ENCODE data around the gene CD53. TPM values are rescaled to one million over a fixed set of nuclear protein-coding genes. Genes with fewer than 3 reads are reported as not detected.
"Not testable (repeated sequence)": the region's sequence is repeated elsewhere in the genome, so short reads cannot be mapped to it uniquely, and the experiment has no call there.

Gene CD53
- total RNA-seq, 2 experiments from 2014 or later, result 251 to 257 TPM

DNA sequence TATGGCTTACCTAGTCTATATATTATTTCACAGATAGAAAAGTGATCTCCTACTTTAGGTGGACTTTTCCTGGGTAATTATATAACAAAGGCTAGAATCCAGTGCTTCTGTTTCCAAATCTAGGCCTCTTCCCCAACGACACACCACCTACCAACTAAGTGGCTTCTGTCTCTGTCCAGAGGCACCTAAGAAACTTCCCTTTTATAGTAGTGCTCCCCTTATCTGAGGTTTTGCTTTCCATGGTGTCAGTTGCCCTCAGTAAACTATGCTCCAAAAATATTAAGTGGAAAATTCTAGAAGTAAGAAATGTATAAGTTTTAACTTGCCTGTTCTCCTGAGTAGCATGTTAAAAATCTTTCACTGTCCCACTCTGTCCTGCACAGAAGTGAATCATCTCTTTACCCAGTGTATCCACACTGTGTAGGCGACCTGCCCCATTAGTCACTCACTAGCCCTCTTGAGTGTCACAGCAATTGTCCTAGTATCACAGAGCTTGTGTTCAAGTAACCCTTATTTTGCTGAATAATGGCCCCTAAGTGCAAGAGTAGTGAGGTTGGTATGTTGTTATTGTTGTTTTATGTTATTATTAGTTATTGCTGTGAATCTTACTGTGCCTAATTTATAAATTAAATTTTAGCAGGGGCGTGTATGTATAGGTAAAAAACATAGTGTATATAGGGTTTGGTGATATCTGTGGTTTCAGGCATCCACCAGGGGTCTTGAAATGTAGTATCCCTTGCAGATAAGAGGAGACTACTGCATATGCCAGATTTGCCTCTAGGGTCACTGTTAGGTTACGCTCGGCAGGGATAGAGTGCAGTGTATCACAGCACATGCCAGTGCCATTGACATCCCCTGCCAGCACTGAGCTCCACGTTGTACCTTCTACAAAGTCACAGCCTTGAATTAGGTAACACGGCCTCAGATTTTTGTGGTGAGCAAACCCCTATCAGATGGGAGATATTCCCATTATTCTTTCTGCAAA lies 14.7 kb upstream of the CD53 start:
- Mint-ChIP-seq H3K4me1 (ENCODE audit: low read depth) (peaks cover 32% of the 10 kb centered on the region), H3K27me3 (no peaks in the 10 kb centered on the region), H3K9me3 (peaks cover 7% of the 10 kb centered on the region), H3K36me3 (ENCODE audit: low read depth) (peaks cover 4% of the 10 kb centered on the region), H3K4me3 (no peak overlapping the region), H3K27ac (no peak overlapping the region)
- TF ChIP-seq, protein P1, sequence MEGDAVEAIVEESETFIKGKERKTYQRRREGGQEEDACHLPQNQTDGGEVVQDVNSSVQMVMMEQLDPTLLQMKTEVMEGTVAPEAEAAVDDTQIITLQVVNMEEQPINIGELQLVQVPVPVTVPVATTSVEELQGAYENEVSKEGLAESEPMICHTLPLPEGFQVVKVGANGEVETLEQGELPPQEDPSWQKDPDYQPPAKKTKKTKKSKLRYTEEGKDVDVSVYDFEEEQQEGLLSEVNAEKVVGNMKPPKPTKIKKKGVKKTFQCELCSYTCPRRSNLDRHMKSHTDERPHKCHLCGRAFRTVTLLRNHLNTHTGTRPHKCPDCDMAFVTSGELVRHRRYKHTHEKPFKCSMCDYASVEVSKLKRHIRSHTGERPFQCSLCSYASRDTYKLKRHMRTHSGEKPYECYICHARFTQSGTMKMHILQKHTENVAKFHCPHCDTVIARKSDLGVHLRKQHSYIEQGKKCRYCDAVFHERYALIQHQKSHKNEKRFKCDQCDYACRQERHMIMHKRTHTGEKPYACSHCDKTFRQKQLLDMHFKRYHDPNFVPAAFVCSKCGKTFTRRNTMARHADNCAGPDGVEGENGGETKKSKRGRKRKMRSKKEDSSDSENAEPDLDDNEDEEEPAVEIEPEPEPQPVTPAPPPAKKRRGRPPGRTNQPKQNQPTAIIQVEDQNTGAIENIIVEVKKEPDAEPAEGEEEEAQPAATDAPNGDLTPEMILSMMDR (IDR thresholded peaks at IDR 0.05), result no peak
- peak; percentile 90 for ATAC-seq
- intact Hi-C loops (cut with micrococcal nuclease), result no loop called here
- CTCF ChIA-PET, result interaction anchor here (1.9 to 3.0 kb wide), 3 partner anchors 14 to 33 kb away, joined by 5 to 12 read pairs (median 7); partner anchors contain the start of gene CD53
- peak; percentile 35 for DNase-seq
- POLR2A ChIA-PET, result no interaction called here

DNA sequence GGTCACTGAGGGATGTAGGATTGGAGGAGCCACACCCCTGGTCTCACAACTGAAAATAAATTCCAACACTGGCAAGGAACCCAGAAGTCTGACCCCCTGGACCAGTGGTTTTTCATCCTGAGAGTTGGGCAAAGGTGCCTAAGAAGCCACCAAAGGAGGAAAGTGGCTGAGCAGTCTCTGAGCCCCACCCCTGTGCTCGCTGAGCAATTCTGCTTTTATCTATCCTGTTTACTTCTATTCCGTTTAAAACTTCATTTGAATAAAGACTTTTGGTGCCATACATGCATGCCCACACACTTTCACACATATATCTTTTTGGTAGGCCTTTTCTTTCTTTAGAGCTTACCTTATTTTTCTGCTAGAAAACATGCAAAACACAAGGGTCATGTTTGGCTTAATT lies 13.9 kb upstream of the CD53 start:
- Mint-ChIP-seq H3K9me3 (peaks cover 9% of the 10 kb centered on the region), H3K4me1 (ENCODE audit: low read depth) (peaks cover 37% of the 10 kb centered on the region), H3K27ac (no peak overlapping the region), H3K4me3 (no peak overlapping the region), H3K27me3 (no peaks in the 10 kb centered on the region), H3K36me3 (ENCODE audit: low read depth) (peaks cover 5% of the 10 kb centered on the region)
- POLR2A ChIA-PET, result no interaction called here
- CTCF ChIA-PET, result interaction anchor here (1.6 to 3.4 kb wide), 5 partner anchors 14 to 240 kb away, joined by 5 to 12 read pairs (median 7); partner anchors contain the start of gene CD53
- TF ChIP-seq, protein P1 (IDR thresholded peaks at IDR 0.05), result no peak
- ATAC-seq (no peak), DNase-seq (no peak)
- intact Hi-C loops (cut with micrococcal nuclease), result no loop called here

DNA sequence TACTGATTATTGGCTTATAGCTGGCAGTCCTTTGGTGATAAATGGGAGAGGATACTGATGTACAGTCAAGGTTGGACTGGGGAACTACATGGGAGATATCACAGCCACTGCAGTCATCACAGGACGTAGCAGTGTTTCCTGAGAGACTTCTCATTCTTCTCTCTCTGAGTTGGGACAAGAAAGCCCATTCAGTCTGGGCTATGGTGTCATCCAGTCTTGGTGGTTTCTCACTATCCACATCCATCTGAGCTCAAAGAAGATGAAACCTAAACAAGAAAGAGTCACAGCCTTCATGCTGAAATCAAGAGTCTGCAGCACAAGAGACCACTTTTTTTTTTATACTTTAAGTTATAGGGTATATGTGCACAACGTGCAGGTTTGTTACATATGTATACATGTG lies 12.8 kb upstream of the CD53 start:
- ChIA-PET CTCF (interaction anchor here (0.6 to 3.4 kb wide), 6 partner anchors 13 to 241 kb away, joined by 3 to 12 read pairs (median 6); partner anchors contain the start of gene CD53), POLR2A (interaction anchor here (1.6 kb wide), 1 partner anchor 12 kb away, joined by 15 read pairs; the partner anchor contains the start of gene CD53)
- H3K4me3 Mint-ChIP-seq, result no peak overlapping the region
- TF ChIP-seq, protein P1 (IDR thresholded peaks at IDR 0.05), result no peak
- H3K4me1 Mint-ChIP-seq (ENCODE audit: low read depth), result peaks cover 47% of the 10 kb centered on the region
- ATAC-seq (peak; percentile 64), DNase-seq (no peak)
- H3K27ac Mint-ChIP-seq, result no peak overlapping the region
- intact Hi-C loops (cut with micrococcal nuclease), result no loop called here
- peaks cover 16% of the 10 kb centered on the region for H3K36me3 Mint-ChIP-seq (ENCODE audit: low read depth)
- no peaks in the 10 kb centered on the region for H3K27me3 Mint-ChIP-seq
- H3K9me3 Mint-ChIP-seq, result peaks cover 20% of the 10 kb centered on the region

DNA sequence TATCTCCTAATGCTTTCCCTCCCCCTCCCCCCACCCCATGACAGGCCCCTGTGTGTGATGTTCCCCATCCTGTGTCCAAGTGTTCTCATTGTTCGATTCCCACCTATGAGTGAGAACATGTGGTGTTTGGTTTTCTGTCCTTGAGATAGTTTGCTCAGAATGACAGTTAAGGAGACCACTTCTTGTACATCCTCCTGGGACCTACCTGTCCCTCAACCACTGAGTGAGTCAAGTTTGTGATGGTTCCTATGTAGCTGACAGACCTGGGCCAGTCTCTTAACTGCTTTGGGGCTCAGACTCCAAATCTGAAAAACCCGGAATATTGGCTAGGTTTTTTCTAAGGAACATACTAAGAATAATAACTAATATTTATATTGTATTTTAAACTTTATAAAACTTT lies 12.3 kb upstream of the CD53 start:
- H3K27ac Mint-ChIP-seq; H3K27me3 Mint-ChIP-seq; H3K4me3 Mint-ChIP-seq; intact Hi-C loops (cut with micrococcal nuclease); DNase-seq: not testable (repeated sequence)
- Mint-ChIP-seq H3K4me1 (ENCODE audit: low read depth) (peaks cover 47% of the 10 kb centered on the region), H3K9me3 (peaks cover 25% of the 10 kb centered on the region), H3K36me3 (ENCODE audit: low read depth) (peaks cover 19% of the 10 kb centered on the region)
- ChIA-PET POLR2A (interaction anchor here (1.6 kb wide), 1 partner anchor 12 kb away, joined by 15 read pairs; the partner anchor contains the start of gene CD53), CTCF (interaction anchor here (0.7 to 3.4 kb wide), 8 partner anchors 10 to 241 kb away, joined by 3 to 12 read pairs (median 6); partner anchors contain the start of gene CD53)
- ATAC-seq, result peak; percentile 42

DNA sequence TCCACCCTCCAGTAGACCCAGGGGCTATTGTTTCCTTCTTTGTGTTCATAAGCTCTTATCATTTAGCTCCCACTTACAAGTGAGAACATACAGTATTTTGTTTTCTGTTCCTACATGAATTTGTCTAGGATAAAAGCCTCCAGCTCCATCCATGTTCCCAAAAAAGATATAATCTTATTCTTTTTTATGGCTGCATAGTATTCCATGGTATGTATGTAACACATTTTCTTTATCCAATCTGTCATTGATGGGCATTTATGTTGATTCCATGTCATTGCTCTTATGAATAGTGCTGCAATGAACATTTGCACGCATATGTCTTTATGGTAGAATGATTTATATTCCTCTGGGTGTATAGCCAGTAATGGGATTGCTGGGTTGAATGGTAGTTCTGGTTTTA lies 11.0 kb upstream of the CD53 start:
- H3K4me1 Mint-ChIP-seq (ENCODE audit: low read depth), result peaks cover 53% of the 10 kb centered on the region
- CTCF ChIA-PET, result interaction anchor here (0.7 to 3.4 kb wide), 3 partner anchors 9 to 79 kb away, joined by 3 to 11 read pairs (median 3); no protein-coding TSS in a partner anchor

More for the DNA sequence above, 11.0 kb upstream of the CD53 start:
- H3K4me3 Mint-ChIP-seq; ATAC-seq; DNase-seq; H3K27me3 Mint-ChIP-seq; H3K27ac Mint-ChIP-seq; intact Hi-C loops (cut with micrococcal nuclease): not testable (repeated sequence)
- POLR2A ChIA-PET, result interaction anchor here (0.7 to 1.6 kb wide), 4 partner anchors 10 to 342 kb away, joined by 3 to 15 read pairs (median 4); partner anchors contain the start of gene CD53
- peaks cover 23% of the 10 kb centered on the region for H3K36me3 Mint-ChIP-seq (ENCODE audit: low read depth)
- peaks cover 36% of the 10 kb centered on the region for H3K9me3 Mint-ChIP-seq
